ENCODE results near the gene FMNL3. TPM values are rescaled to one million over a fixed set of nuclear protein-coding genes. Genes with fewer than 3 reads are reported as not detected.
A peak's percentile ranks its signal among the peaks of the same experiment; 100 is the strongest.

FMNL3 gene
- polyA plus RNA-seq, 4 donors = 0.89 to 8.8 (median 4.1) TPM

DNA sequence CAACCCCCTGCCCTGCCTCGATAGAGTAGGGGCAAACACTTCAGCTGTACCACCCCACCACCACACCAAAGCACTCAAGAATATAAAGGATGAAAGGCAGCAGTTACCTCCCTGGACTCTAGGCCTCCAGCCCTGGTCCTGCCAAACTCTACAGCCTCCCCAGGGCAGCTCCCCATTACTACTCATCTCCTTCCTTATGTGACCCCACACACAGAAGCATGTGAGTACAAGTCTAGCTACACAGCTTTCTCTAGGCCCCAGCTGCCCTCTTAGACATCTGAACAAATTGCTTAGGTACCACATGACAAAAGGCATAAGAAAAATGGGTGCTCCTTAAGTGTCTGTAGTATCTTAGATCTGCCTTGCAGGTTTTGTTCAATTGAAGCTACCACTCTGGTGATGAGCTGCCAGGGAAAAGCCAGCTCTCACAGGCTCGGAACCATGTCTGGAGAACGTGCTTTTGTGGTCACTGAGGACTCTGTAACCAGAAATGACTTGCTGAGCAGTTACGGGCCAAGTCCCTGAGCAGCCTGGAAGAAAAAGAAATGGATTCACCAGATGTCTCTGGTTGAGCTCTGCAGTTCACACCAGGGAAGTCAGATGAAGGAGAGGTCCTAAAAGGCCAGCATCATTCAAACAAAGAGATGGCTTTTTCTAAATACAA, 32.8 kb downstream of the FMNL3 start:
- DNase-seq = no peak
- whole genome bisulfite sequencing, 3 donors = 47 to 80% (median 61%) methylated on average over 4 of the region's 4 CpGs
- Histone ChIP-seq H3K36me3 (ENCODE audit: control insufficient read depth in 3 of 3, insufficient read depth in 2 of 3, low read depth in 1 of 3, low read length in 3 of 3) (peaks cover 0 to 2% (median 0%) of the 10 kb centered on the region in 3 donors), H3K27me3 (ENCODE audit: control insufficient read depth in 3 of 3, insufficient read depth in 3 of 3, low read length in 3 of 3) (no peaks in the 10 kb centered on the region), H3K4me1 (ENCODE audit: control insufficient read depth in 3 of 3, insufficient read depth in 2 of 3, low read depth in 1 of 3, low read length in 2 of 3) (peaks cover 0 to 37% (median 19%) of the 10 kb centered on the region in 3 donors), H3K9me3 (ENCODE audit: control insufficient read depth in 2 of 2, insufficient read depth in 1 of 2, low read depth in 1 of 2, low read length in 1 of 2) (no peaks in the 10 kb centered on the region), H3K4me3 (ENCODE audit: low read depth in 1 of 3, low read length in 3 of 3) (no peak overlapping the region), H3K27ac (ENCODE audit: low read depth in 1 of 3, low read length in 2 of 3) (peak overlapping the region; percentile 45 to 94 (median 84))
- no peak for FAIRE-seq

DNA sequence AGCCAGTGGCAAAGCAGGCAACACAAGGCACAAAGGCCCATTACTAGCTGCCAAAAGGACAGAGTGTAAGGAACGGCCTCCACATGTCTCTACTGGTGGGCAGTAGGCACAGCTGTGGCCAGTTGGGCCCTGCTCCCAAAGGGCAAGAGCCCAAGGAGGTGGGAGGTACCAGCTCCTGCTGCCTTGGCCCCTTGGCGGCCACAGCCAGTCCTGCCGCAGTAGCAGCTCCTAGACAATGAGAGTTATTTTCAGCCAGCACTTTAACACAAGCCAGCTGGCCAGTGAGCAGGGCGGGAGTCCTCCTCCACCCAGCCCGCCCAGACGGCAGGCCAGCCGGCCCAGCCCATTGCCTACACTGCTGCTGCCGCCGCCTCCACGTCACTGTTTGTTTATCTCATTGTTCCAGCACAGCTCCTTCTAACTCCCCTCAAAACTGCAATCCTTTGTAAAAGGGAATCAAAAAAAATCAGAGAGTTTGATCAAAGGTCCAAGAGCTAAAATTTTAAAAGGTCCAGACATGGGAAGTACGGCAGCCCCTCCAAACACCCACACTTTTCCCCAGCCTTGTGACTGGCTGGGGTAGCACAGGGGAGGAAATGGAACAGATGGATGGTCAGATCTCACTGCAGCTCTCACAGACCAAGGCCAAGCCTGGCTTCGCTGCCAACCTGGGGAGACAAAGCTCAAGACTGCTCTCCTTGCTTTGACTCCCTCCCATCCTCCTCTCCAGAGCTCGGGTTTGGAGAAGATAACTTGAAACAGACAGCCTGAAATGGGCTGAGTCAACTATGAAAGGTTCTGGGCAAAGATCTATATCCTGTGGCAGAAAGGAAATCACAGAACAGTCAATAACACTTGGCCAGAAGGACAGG, 33.5 kb downstream of the FMNL3 start:
- FAIRE-seq = no peak
- DNase-seq = peak; percentile 73 to 83
- H3K27ac ChIP-seq (ENCODE audit: low read depth in 1 of 3, low read length in 2 of 3) = peak overlapping the region; percentile 45 to 94 (median 84)
- no peaks in the 10 kb centered on the region for H3K27me3 ChIP-seq (ENCODE audit: control insufficient read depth in 3 of 3, insufficient read depth in 3 of 3, low read length in 3 of 3)
- H3K4me3 ChIP-seq (ENCODE audit: low read depth in 1 of 3, low read length in 3 of 3) = no peak overlapping the region
- no peaks in the 10 kb centered on the region for H3K9me3 ChIP-seq (ENCODE audit: control insufficient read depth in 2 of 2, insufficient read depth in 1 of 2, low read depth in 1 of 2, low read length in 1 of 2)
- H3K36me3 ChIP-seq (ENCODE audit: control insufficient read depth in 3 of 3, insufficient read depth in 2 of 3, low read depth in 1 of 3, low read length in 3 of 3) = peaks cover 0 to 2% (median 0%) of the 10 kb centered on the region in 3 donors
- H3K4me1 ChIP-seq (ENCODE audit: control insufficient read depth in 3 of 3, insufficient read depth in 2 of 3, low read depth in 1 of 3, low read length in 2 of 3) = peaks cover 0 to 37% (median 19%) of the 10 kb centered on the region in 3 donors
- WGBS, 3 donors = 14 to 33% (median 20%) methylated on average over 13 of the region's 13 CpGs

DNA sequence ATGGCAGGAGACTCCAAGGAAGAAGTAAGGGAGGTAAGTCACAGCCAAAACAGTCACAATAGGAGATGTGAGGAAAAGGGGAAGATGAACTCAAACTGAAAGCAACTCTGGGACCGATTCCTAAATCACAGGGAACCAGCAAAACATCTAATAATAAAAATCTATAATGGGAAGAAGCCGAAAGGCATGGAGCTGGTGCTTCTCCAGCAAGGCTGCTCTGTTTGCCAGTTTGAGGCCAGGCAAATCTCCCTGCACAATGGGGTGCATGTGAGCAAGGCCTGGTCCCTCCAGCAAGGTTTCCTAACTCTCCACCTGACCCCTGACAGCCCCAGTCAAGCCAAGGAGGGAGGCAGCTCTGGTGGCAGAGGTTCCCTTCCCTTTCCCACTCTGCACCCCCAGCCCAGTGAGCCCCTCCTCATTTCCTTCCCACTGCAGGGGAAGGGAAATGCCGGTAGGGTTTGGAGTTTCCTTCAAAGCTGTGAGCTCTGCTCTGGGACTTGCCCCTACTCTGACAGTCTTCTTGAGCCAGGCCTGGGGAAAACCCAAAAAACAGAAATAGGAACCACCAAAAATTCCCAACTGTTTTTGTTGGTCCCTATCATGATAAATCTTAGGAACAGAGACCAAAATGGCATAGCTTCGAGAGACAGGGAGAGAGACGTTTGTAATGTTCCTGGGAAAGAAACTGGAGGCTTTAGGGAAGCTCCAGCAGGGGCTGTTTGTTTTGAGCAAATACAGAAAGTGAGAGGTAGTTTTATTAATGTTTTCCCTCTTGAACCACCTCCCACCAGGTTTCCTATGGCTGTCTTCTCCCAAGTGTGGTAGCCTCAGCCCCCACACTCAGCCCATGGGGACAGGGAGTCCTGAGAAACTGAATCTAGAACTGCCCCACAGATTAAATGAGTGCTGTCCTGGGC, 34.6 kb downstream of the FMNL3 start:
- no peak overlapping the region for H3K4me3 ChIP-seq (ENCODE audit: low read depth in 1 of 3, low read length in 3 of 3)
- H3K4me1 ChIP-seq (ENCODE audit: control insufficient read depth in 3 of 3, insufficient read depth in 2 of 3, low read depth in 1 of 3, low read length in 2 of 3) = peaks cover 0 to 37% (median 19%) of the 10 kb centered on the region in 3 donors
- H3K9me3 ChIP-seq (ENCODE audit: control insufficient read depth in 2 of 2, insufficient read depth in 1 of 2, low read depth in 1 of 2, low read length in 1 of 2) = no peaks in the 10 kb centered on the region
- peaks cover 0 to 7% (median 0%) of the 10 kb centered on the region in 3 donors for H3K36me3 ChIP-seq (ENCODE audit: control insufficient read depth in 3 of 3, insufficient read depth in 2 of 3, low read depth in 1 of 3, low read length in 3 of 3)
- H3K27ac ChIP-seq (ENCODE audit: low read depth in 1 of 3, low read length in 2 of 3) = peak overlapping the region in 2 of 3 donors; percentile 84 to 94
- no peaks in the 10 kb centered on the region for H3K27me3 ChIP-seq (ENCODE audit: control insufficient read depth in 3 of 3, insufficient read depth in 3 of 3, low read length in 3 of 3)
- FAIRE-seq = no peak
- peak in 1 of 2 donors; percentile 21 for DNase-seq
- 50 to 87% (median 68%) methylated on average over 5 of the region's 5 CpGs for WGBS, 3 donors

DNA sequence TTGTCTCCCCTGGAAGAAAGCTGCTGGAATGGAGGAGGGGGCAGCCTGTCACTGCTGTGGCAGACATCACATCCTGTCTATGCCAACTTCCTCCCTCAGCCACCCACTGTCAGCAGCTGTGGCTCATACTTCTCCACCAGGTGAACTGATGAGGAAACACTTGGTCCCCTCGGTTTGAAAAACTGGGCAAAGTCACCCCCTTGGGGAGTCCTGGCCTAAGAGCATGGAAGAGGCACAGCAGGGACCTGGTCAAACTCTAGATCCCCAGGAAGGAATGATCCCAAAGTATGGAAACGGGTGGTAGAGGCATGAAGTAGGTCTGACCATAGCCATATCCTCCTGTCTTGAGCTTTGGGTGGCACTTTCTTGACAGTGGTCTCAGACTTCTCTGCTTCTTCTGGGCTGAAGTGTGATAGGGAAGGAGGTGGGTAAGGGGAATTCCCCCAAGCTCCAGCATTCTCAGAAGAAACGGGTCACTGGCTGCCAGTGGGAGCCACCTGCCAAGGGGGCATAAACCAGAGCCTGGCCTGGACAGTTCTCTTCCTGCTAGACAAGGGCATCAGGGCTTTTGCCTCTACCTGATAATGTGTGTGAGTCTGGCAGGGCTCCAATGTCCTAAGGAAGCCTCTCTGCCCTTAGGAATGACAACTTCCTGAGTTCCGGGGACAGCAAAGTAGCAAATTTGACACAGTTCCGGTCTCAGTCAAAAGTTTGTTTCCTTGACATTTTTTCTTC, 36.0 kb downstream of the FMNL3 start:
- no peak overlapping the region for H3K4me3 ChIP-seq (ENCODE audit: low read depth in 1 of 3, low read length in 3 of 3)
- H3K27ac ChIP-seq (ENCODE audit: low read depth in 1 of 3, low read length in 2 of 3) = peak overlapping the region in 2 of 3 donors; percentile 5 to 94
- FAIRE-seq (no peak), DNase-seq (peak in 1 of 2 donors; percentile 16)
- WGBS, 3 donors = 45 to 61% (median 58%) methylated on average over 5 of the region's 5 CpGs
- H3K9me3 ChIP-seq (ENCODE audit: control insufficient read depth in 2 of 2, insufficient read depth in 1 of 2, low read depth in 1 of 2, low read length in 1 of 2) = no peaks in the 10 kb centered on the region
- H3K36me3 ChIP-seq (ENCODE audit: control insufficient read depth in 3 of 3, insufficient read depth in 2 of 3, low read depth in 1 of 3, low read length in 3 of 3) = peaks cover 0 to 7% (median 0%) of the 10 kb centered on the region in 3 donors
- H3K4me1 ChIP-seq (ENCODE audit: control insufficient read depth in 3 of 3, insufficient read depth in 2 of 3, low read depth in 1 of 3, low read length in 2 of 3) = peaks cover 0 to 37% (median 19%) of the 10 kb centered on the region in 3 donors
- H3K27me3 ChIP-seq (ENCODE audit: control insufficient read depth in 3 of 3, insufficient read depth in 3 of 3, low read length in 3 of 3) = no peaks in the 10 kb centered on the region

DNA sequence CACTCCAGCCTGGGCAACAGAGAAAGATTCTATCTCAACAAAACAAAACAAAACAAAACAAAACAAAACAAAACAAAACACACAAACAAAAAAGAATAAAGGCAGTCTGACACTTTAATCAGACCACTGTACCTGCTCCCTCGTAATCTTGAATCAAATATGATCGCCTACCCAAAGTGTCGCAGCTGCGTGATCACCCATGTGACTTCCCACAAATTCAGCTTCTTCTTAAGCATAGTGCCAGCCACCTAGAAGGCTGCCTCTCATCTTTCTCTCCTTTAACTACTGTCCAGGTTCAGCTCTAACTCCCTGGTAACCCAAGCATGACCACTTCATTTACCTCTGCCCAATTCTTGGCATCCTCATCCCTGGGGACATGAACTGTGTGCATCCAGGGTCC, 37.4 kb downstream of the FMNL3 start:
- H3K4me1 ChIP-seq (ENCODE audit: control insufficient read depth in 3 of 3, insufficient read depth in 2 of 3, low read depth in 1 of 3, low read length in 2 of 3) = peaks cover 0 to 40% (median 19%) of the 10 kb centered on the region in 3 donors
- WGBS, 3 donors = 68 to 93% (median 87%) methylated on average over 4 of the region's 4 CpGs
- H3K9me3 ChIP-seq (ENCODE audit: control insufficient read depth in 2 of 2, insufficient read depth in 1 of 2, low read depth in 1 of 2, low read length in 1 of 2) = no peaks in the 10 kb centered on the region
- H3K36me3 ChIP-seq (ENCODE audit: control insufficient read depth in 3 of 3, insufficient read depth in 2 of 3, low read depth in 1 of 3, low read length in 3 of 3) = peaks cover 0 to 7% (median 0%) of the 10 kb centered on the region in 3 donors
- DNase-seq = no peak
- H3K4me3 ChIP-seq (ENCODE audit: low read depth in 1 of 3, low read length in 3 of 3) = no peak overlapping the region
- H3K27me3 ChIP-seq (ENCODE audit: control insufficient read depth in 3 of 3, insufficient read depth in 3 of 3, low read length in 3 of 3) = no peaks in the 10 kb centered on the region
- H3K27ac ChIP-seq (ENCODE audit: low read depth in 1 of 3, low read length in 2 of 3) = peak overlapping the region in 1 of 3 donors; percentile 18
- FAIRE-seq = no peak

DNA sequence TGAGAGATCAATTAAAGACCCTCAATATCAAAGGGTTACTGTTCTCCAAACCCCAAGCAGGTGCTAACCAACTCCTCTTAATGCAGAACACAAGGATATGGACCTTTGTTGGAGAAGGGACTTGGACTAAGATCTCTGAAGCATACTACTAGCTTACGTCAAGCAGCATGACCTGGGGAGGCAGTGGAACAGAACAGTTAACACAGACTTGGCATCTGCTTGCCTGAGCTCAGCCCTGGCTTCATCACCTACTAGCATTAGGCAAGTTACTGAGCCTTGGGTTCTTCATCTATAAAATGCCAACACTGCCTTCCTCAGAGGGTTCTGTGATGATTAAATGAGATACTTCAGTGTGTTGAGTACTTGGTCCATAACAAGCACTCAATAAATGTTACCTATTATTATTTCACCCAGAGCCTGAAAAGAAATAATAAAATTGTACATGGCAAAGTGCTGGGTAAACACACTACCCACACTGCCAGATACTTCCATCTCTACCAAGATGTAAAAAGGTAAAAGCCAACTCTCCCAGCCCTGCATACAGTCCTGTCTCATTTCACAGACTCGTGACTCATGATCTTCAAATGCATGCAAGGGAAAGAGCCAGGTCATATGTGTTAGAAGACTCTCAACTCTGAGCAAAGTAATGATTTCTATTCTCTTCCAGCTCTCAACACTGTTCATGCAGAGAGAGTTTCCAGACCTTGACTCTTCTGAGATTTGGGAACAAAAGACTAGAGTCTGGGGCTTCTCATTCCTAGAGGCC, 39.7 kb downstream of the FMNL3 start:
- peaks cover 0 to 38% (median 14%) of the 10 kb centered on the region in 3 donors for H3K4me1 ChIP-seq (ENCODE audit: control insufficient read depth in 3 of 3, insufficient read depth in 2 of 3, low read depth in 1 of 3, low read length in 2 of 3)
- no peak overlapping the region for H3K4me3 ChIP-seq (ENCODE audit: low read depth in 1 of 3, low read length in 3 of 3)
- H3K9me3 ChIP-seq (ENCODE audit: control insufficient read depth in 2 of 2, insufficient read depth in 1 of 2, low read depth in 1 of 2, low read length in 1 of 2) = no peaks in the 10 kb centered on the region
- peaks cover 0 to 9% (median 0%) of the 10 kb centered on the region in 3 donors for H3K36me3 ChIP-seq (ENCODE audit: control insufficient read depth in 3 of 3, insufficient read depth in 2 of 3, low read depth in 1 of 3, low read length in 3 of 3)
- no peaks in the 10 kb centered on the region for H3K27me3 ChIP-seq (ENCODE audit: control insufficient read depth in 3 of 3, insufficient read depth in 3 of 3, low read length in 3 of 3)
- DNase-seq = no peak
- WGBS, 3 donors = 86 to 94% (median 92%) methylated on average over 2 of the region's 2 CpGs
- FAIRE-seq = no peak
- no peak overlapping the region for H3K27ac ChIP-seq (ENCODE audit: low read depth in 1 of 3, low read length in 2 of 3)

DNA sequence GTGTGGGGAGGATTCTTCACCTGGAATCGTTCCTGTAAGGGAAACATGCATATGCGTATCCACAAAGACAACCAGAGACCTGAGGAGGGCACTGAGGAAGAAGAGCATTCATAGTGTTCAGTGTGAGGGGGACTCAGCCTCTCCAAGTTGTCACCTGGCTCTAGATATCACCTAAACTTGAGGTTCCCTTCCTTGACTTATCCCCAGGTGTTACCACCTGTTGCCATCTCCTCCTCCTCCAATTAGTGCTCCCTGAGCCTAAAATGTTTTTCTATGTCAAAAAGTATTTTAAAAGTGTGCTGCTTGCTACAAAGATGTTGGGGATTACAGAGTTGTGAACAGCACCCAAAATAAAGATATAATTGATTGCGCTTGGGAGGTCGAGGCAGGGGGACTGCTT, 41.0 kb downstream of the FMNL3 start:
- DNase-seq (no peak), FAIRE-seq (no peak)
- Histone ChIP-seq H3K4me3 (ENCODE audit: low read depth in 1 of 3, low read length in 3 of 3) (no peak overlapping the region), H3K27me3 (ENCODE audit: control insufficient read depth in 3 of 3, insufficient read depth in 3 of 3, low read length in 3 of 3) (no peaks in the 10 kb centered on the region), H3K36me3 (ENCODE audit: control insufficient read depth in 3 of 3, insufficient read depth in 2 of 3, low read depth in 1 of 3, low read length in 3 of 3) (peaks cover 0 to 7% (median 0%) of the 10 kb centered on the region in 3 donors), H3K27ac (ENCODE audit: low read depth in 1 of 3, low read length in 2 of 3) (no peak overlapping the region), H3K9me3 (ENCODE audit: control insufficient read depth in 2 of 2, insufficient read depth in 1 of 2, low read depth in 1 of 2, low read length in 1 of 2) (no peaks in the 10 kb centered on the region), H3K4me1 (ENCODE audit: control insufficient read depth in 3 of 3, insufficient read depth in 2 of 3, low read depth in 1 of 3, low read length in 2 of 3) (peaks cover 0 to 39% (median 3%) of the 10 kb centered on the region in 3 donors)
- WGBS, 3 donors = 87 to 92% (median 91%) methylated on average over 4 of the region's 4 CpGs

Data from small intestine (tissue), 7 donors.